Stomach smooth muscle (tissue), 2 donors: Measurements from ENCODE around the gene TM9SF2.

Source experiments
- H3K27ac ChIP-seq: one replicate; pipeline ENCODE4 v1.7.0; 2013; ENCODE audit warnings: mild to moderate bottlenecking, low read length, inconsistent platforms
- H3K27me3 ChIP-seq, 2 donors: one replicate each; pipeline ENCODE4 v1.7.0; 2013; ENCODE audit warnings: low read length in 2 of 2; ENCODE audit not compliant: insufficient read depth in 2 of 2, control insufficient read depth in 1 of 2
- H3K36me3 ChIP-seq, 2 donors: one replicate each; pipeline ENCODE4 v1.7.0; 2013; ENCODE audit warnings: low read length in 2 of 2; ENCODE audit not compliant: control insufficient read depth in 2 of 2, insufficient read depth in 2 of 2
- H3K4me1 ChIP-seq: one replicate; pipeline ENCODE4 v1.7.0; 2013; ENCODE audit warnings: low read length; ENCODE audit not compliant: control insufficient read depth, insufficient read depth
- H3K4me3 ChIP-seq, 2 donors: one replicate each; pipeline ENCODE4 v1.7.0; 2013; ENCODE audit warnings: low read length in 2 of 2
- H3K9ac ChIP-seq, 2 donors: one replicate each; pipeline ENCODE4 v1.7.0; 2013; ENCODE audit warnings: low read length in 2 of 2, mild to moderate bottlenecking in 1 of 2
- H3K9me3 ChIP-seq, 2 donors: one replicate each; pipeline ENCODE4 v1.7.0; 2013; ENCODE audit warnings: low read length in 2 of 2; ENCODE audit not compliant: control insufficient read depth in 2 of 2
- donor health status: healthy.
- donor health status: Pancreatic carcinoma.

Gene TM9SF2

GRCh38 chr13:99509479-99509878 lies 8.2 kb downstream of the TM9SF2 start:
- H3K4me1 ChIP-seq = no peaks in the 10 kb centered on the region
- peaks cover 0 to 4% of the 10 kb centered on the region in 2 donors for H3K36me3 ChIP-seq

GRCh38 chr13:99514801-99515200 lies 13.5 kb downstream of the TM9SF2 start:
- no peaks in the 10 kb centered on the region for H3K36me3 ChIP-seq
- H3K27me3 ChIP-seq = no peaks in the 10 kb centered on the region
- no peak overlapping the region for H3K4me3 ChIP-seq
- no peaks in the 10 kb centered on the region for H3K4me1 ChIP-seq
- no peaks in the 10 kb centered on the region for H3K9me3 ChIP-seq
- no peak overlapping the region for H3K9ac ChIP-seq
- H3K27ac ChIP-seq = no peak overlapping the region

More at GRCh38 chr13:99509479-99509878, 8.2 kb downstream of the TM9SF2 start:
- no peak overlapping the region for H3K9ac ChIP-seq
- no peak overlapping the region for H3K4me3 ChIP-seq
- no peak overlapping the region for H3K27ac ChIP-seq
- no peaks in the 10 kb centered on the region for H3K9me3 ChIP-seq
- no peaks in the 10 kb centered on the region for H3K27me3 ChIP-seq

- Histone ChIP-seq H3K4me1 (no peaks in the 10 kb centered on the region), H3K9me3 (no peaks in the 10 kb centered on the region), H3K27me3 (no peaks in the 10 kb centered on the region), H3K27ac (no peak overlapping the region), H3K36me3 (peaks cover 5 to 11% of the 10 kb centered on the region in 2 donors), H3K9ac (no peak overlapping the region), H3K4me3 (no peak overlapping the region)
Measured at GRCh38 chr13:99516153-99516929, 15.1 kb downstream of the TM9SF2 start.

GRCh38 chr13:99517577-99517976 lies 16.3 kb downstream of the TM9SF2 start:
- H3K27ac ChIP-seq = no peak overlapping the region
- H3K4me3 ChIP-seq = no peak overlapping the region
- H3K36me3 ChIP-seq = peaks cover 9 to 15% of the 10 kb centered on the region in 2 donors
- H3K9ac ChIP-seq = no peak overlapping the region
- no peaks in the 10 kb centered on the region for H3K4me1 ChIP-seq
- H3K27me3 ChIP-seq = no peaks in the 10 kb centered on the region
- H3K9me3 ChIP-seq = no peaks in the 10 kb centered on the region

GRCh38 chr13:99517984-99518383 lies 16.7 kb downstream of the TM9SF2 start:
- Histone ChIP-seq H3K9me3 (no peaks in the 10 kb centered on the region), H3K4me3 (no peak overlapping the region), H3K36me3 (peaks cover 11 to 15% of the 10 kb centered on the region in 2 donors), H3K9ac (no peak overlapping the region), H3K27me3 (no peaks in the 10 kb centered on the region), H3K4me1 (no peaks in the 10 kb centered on the region), H3K27ac (no peak overlapping the region)

GRCh38 chr13:99522298-99522697 lies 21.0 kb downstream of the TM9SF2 start:
- H3K9me3 ChIP-seq = no peaks in the 10 kb centered on the region
- no peak overlapping the region for H3K9ac ChIP-seq
- H3K27ac ChIP-seq = no peak overlapping the region
- H3K4me1 ChIP-seq = no peaks in the 10 kb centered on the region
- H3K36me3 ChIP-seq = peaks cover 25 to 27% of the 10 kb centered on the region in 2 donors
- H3K27me3 ChIP-seq = no peaks in the 10 kb centered on the region
- H3K4me3 ChIP-seq = no peak overlapping the region

GRCh38 chr13:99523838-99524237 lies 22.6 kb downstream of the TM9SF2 start:
- Histone ChIP-seq H3K4me3 (no peak overlapping the region), H3K9me3 (no peaks in the 10 kb centered on the region), H3K36me3 (peaks cover 25 to 31% of the 10 kb centered on the region in 2 donors), H3K4me1 (no peaks in the 10 kb centered on the region), H3K27ac (no peak overlapping the region), H3K9ac (no peak overlapping the region), H3K27me3 (no peaks in the 10 kb centered on the region)

GRCh38 chr13:99525967-99526366 lies 24.7 kb downstream of the TM9SF2 start:
- Histone ChIP-seq H3K27me3 (no peaks in the 10 kb centered on the region), H3K4me3 (no peak overlapping the region), H3K36me3 (peaks cover 19 to 28% of the 10 kb centered on the region in 2 donors), H3K27ac (no peak overlapping the region), H3K9me3 (no peaks in the 10 kb centered on the region), H3K4me1 (no peaks in the 10 kb centered on the region), H3K9ac (no peak overlapping the region)

- no peak overlapping the region for H3K27ac ChIP-seq
- H3K4me3 ChIP-seq = no peak overlapping the region
- no peak overlapping the region for H3K9ac ChIP-seq
- H3K9me3 ChIP-seq = no peaks in the 10 kb centered on the region
- no peaks in the 10 kb centered on the region for H3K27me3 ChIP-seq
- peaks cover 14 to 29% of the 10 kb centered on the region in 2 donors for H3K36me3 ChIP-seq
- H3K4me1 ChIP-seq = no peaks in the 10 kb centered on the region
Measured at GRCh38 chr13:99526549-99526948, 25.3 kb downstream of the TM9SF2 start.

- Histone ChIP-seq H3K36me3 (peaks cover 12 to 28% of the 10 kb centered on the region in 2 donors), H3K4me1 (no peaks in the 10 kb centered on the region), H3K9me3 (no peaks in the 10 kb centered on the region), H3K4me3 (no peak overlapping the region), H3K9ac (no peak overlapping the region), H3K27me3 (no peaks in the 10 kb centered on the region), H3K27ac (no peak overlapping the region)
Measured at GRCh38 chr13:99527301-99527700, 26.0 kb downstream of the TM9SF2 start.

- Histone ChIP-seq H3K27ac (no peak overlapping the region), H3K4me3 (no peak overlapping the region), H3K4me1 (no peaks in the 10 kb centered on the region), H3K27me3 (no peaks in the 10 kb centered on the region), H3K36me3 (peaks cover 10 to 20% of the 10 kb centered on the region in 2 donors), H3K9ac (no peak overlapping the region), H3K9me3 (no peaks in the 10 kb centered on the region)
Measured at GRCh38 chr13:99528547-99528946, 27.3 kb downstream of the TM9SF2 start.
